OCI-LY1 (cell line): Measurements from ENCODE around the gene SH3BP4.

Experiments
- H2AFZ ChIP-seq: fragments of 200-600 bp; sonication (generic), shearing (Covaris generic); 2 replicates; pipeline ENCODE4 v1.6.0; 2014; ENCODE audit warnings: antibody characterized with exemption, mild to moderate bottlenecking, low read length
- H3F3A ChIP-seq: fragments of 200-600 bp; sonication (generic), shearing (Covaris generic); 2 replicates; pipeline ENCODE4 v1.6.0; 2014; ENCODE audit warnings: mild to moderate bottlenecking, antibody characterized with exemption, low read length, moderate library complexity; ENCODE audit not compliant: insufficient read depth
- H3K27ac ChIP-seq: fragments of 200-600 bp; sonication (generic); 2 replicates; pipeline ENCODE4 v1.5.1; 2014; ENCODE audit warnings: low read length, mixed run types, mild to moderate bottlenecking, low read depth; ENCODE audit not compliant: poor library complexity, severe bottlenecking
- H3K27me3 ChIP-seq: fragments of 200-600 bp; sonication (generic); 2 replicates; pipeline ENCODE4 v1.6.0; 2014; ENCODE audit warnings: antibody characterized with exemption, mild to moderate bottlenecking, low read length, moderate library complexity; ENCODE audit not compliant: insufficient read depth
- H3K36me3 ChIP-seq: fragments of 200-600 bp; sonication (generic); 2 replicates; pipeline ENCODE4 v1.6.1; 2014; ENCODE audit warnings: mild to moderate bottlenecking, antibody characterized with exemption, low read length, moderate library complexity, mixed read lengths; ENCODE audit not compliant: insufficient read depth
- H3K4me1 ChIP-seq: fragments of 200-600 bp; sonication (generic); 2 replicates; pipeline ENCODE4 v1.5.1; 2014; ENCODE audit warnings: mild to moderate bottlenecking, low read length, moderate library complexity; ENCODE audit not compliant: insufficient read depth, severe bottlenecking
- H3K4me2 ChIP-seq: fragments of 200-600 bp; sonication (generic), shearing (Covaris generic); 2 replicates; pipeline ENCODE4 v1.6.1; 2014; ENCODE audit warnings: low read length
- H3K4me3 ChIP-seq: fragments of 200-600 bp; sonication (generic); 2 replicates; pipeline ENCODE4 v1.5.1; 2014; ENCODE audit warnings: low read length, low read depth, mild to moderate bottlenecking, mixed read lengths; ENCODE audit not compliant: poor library complexity, severe bottlenecking
- H3K79me2 ChIP-seq: fragments of 200-600 bp; shearing (Covaris generic); 2 replicates; pipeline ENCODE4 v1.6.1; 2016; ENCODE audit warnings: mixed run types, low read length, mixed read lengths; ENCODE audit not compliant: insufficient read depth
- H3K9ac ChIP-seq: fragments of 200-600 bp; sonication (generic), shearing (Covaris generic); 2 replicates; pipeline ENCODE4 v1.6.1; 2014; ENCODE audit warnings: mild to moderate bottlenecking, low read length, mixed read lengths
- H3K9me2 ChIP-seq: fragments of 200-600 bp; sonication (generic), shearing (Covaris generic); 2 replicates; pipeline ENCODE4 v1.6.1; 2014; ENCODE audit warnings: low read depth, mild to moderate bottlenecking, low read length, mixed read lengths
- H3K9me3 ChIP-seq: fragments of 200-600 bp; shearing (Covaris generic); 2 replicates; pipeline ENCODE4 v1.6.1; 2014; ENCODE audit warnings: low read length, mixed read lengths
- H4K20me1 ChIP-seq: fragments of 200-600 bp; sonication (generic), shearing (Covaris generic); 2 replicates; pipeline ENCODE4 v1.6.0; 2016; ENCODE audit warnings: mild to moderate bottlenecking, low read length; ENCODE audit not compliant: insufficient read depth
- EZH2 ChIP-seq: fragments of 200-600 bp; sonication (generic), shearing (Covaris generic); IDR thresholded peaks from 2 replicates; pipeline ENCODE4 v1.8.0; 2017; ENCODE audit warnings: borderline replicate concordance, mixed run types, mild to moderate bottlenecking, antibody characterized with exemption, low read length, moderate library complexity, mixed read lengths
- TF ChIP-seq, protein P1 (sequence below): fragments of 200-600 bp; sonication (generic), shearing (Covaris generic); IDR thresholded peaks from 2 replicates; pipeline ENCODE4 v1.5.1; 2017; ENCODE audit warnings: mild to moderate bottlenecking, antibody characterized with exemption, low read length, moderate library complexity, mixed read lengths

SH3BP4 gene

DNA sequence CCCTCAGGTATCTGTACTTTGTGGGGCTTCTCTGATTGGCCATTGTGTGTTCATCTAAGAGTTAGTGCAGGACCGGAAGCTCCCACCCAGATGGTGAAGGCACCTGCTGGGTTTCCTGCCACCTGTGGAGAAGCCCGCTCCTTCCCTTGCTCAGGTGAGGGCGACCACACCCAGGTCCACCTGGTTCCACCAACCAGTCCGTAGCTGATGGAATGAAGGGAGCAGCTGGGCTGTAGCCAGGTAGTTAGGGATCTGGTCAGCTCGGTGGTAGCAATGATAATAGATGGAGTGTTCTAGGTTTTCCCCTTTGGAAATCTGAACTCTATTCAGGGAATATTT lies 16.0 kb downstream of the SH3BP4 start:
- Histone ChIP-seq H3K9me3 (no peaks in the 10 kb centered on the region), H3K9me2 (no peaks in the 10 kb centered on the region), H3K27ac (no peak overlapping the region), H3K36me3 (no peaks in the 10 kb centered on the region), H3K4me1 (no peaks in the 10 kb centered on the region), H2AFZ (no peak overlapping the region), H3K27me3 (no peaks in the 10 kb centered on the region), H3F3A (no peaks in the 10 kb centered on the region), H3K79me2 (no peaks in the 10 kb centered on the region), H3K4me3 (no peak overlapping the region), H4K20me1 (no peaks in the 10 kb centered on the region), H3K9ac (no peak overlapping the region), H3K4me2 (no peak overlapping the region)
- TF ChIP-seq, protein P1, sequence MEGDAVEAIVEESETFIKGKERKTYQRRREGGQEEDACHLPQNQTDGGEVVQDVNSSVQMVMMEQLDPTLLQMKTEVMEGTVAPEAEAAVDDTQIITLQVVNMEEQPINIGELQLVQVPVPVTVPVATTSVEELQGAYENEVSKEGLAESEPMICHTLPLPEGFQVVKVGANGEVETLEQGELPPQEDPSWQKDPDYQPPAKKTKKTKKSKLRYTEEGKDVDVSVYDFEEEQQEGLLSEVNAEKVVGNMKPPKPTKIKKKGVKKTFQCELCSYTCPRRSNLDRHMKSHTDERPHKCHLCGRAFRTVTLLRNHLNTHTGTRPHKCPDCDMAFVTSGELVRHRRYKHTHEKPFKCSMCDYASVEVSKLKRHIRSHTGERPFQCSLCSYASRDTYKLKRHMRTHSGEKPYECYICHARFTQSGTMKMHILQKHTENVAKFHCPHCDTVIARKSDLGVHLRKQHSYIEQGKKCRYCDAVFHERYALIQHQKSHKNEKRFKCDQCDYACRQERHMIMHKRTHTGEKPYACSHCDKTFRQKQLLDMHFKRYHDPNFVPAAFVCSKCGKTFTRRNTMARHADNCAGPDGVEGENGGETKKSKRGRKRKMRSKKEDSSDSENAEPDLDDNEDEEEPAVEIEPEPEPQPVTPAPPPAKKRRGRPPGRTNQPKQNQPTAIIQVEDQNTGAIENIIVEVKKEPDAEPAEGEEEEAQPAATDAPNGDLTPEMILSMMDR = no peak
- TF ChIP-seq EZH2 = no peak

DNA sequence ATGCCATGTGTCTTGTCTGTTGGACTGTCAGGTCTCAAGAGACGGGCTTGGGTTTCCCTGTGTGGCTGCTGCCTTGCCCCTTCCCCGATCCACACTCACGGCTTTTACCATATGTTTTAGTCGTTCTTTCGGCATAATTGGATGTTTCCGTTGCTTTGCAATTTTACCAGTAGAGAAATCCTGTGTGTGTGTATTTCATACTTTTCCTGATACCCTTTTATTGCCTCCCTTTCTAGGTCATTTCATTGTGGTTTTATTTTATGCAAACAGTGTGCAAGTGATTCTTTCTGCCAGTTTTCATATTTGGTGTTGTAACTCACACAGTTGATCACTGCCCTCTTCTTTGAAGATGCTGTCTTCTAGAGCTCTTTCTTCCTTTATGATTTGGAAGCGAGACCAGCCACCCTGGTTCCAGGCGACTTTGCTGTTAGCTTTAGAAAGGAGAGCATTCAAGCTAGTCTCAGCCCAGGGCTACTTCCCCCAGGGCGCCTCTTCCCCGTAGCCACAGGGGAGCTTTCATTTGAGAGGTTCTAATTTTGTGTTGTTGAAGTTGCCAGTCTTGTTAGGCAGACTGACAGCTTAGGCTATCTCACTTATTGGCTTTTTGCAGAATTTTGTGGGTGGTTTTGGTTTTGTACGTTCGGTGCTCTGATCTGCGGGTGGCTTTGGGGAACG lies 17.0 kb downstream of the SH3BP4 start:
- no peaks in the 10 kb centered on the region for H3K36me3 ChIP-seq
- no peak overlapping the region for H3K4me3 ChIP-seq
- no peaks in the 10 kb centered on the region for H3K79me2 ChIP-seq
- H2AFZ ChIP-seq = no peak overlapping the region
- H3K9ac ChIP-seq = no peak overlapping the region
- H3K4me1 ChIP-seq = no peaks in the 10 kb centered on the region
- no peak overlapping the region for H3K27ac ChIP-seq
- H3K27me3 ChIP-seq = no peaks in the 10 kb centered on the region
- H3K9me2 ChIP-seq = no peaks in the 10 kb centered on the region
- no peaks in the 10 kb centered on the region for H4K20me1 ChIP-seq
- H3F3A ChIP-seq = no peaks in the 10 kb centered on the region
- H3K4me2 ChIP-seq = no peak overlapping the region
- H3K9me3 ChIP-seq = no peaks in the 10 kb centered on the region
- TF ChIP-seq EZH2 = no peak
- TF ChIP-seq, protein P1 = no peak

DNA sequence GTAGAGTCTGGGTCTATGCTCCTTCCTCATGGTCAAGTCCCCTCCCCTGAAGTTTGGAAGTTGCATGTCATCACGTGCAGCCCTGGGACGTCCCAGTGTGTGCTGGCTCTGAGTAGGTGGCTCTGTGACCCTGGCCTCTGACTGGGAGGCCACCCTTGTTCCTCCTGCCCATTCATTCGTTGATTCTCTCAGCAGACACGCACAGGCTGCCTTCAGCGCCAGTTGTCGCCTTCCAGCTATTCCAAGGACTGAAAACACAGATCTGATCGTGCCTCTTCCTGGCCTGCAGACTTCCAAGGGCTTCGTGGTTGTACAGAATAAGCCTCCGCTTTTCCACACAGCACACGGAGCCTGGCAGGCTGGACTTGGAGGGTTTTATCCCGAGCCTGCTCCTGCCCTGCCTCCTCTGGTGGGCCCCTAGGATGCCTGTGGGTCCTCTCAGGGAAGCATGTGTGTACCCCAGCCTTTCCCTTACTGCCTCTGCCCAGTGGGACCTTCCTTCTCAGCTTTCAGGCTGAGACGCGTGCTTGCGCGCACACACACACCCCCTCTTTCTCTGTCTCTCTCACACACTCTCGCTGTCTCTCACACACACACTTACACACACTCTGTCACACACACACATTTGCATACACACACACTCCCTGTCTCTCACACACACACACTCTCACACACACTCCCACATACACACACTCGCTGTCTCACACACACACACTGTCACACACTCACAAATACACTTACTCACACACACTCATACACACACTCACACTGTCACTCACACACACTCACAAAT lies 17.7 kb downstream of the SH3BP4 start:
- H3K79me2 ChIP-seq = no peaks in the 10 kb centered on the region
- H3K36me3 ChIP-seq = no peaks in the 10 kb centered on the region
- H3K9ac ChIP-seq = no peak overlapping the region
- H3F3A ChIP-seq = no peaks in the 10 kb centered on the region
- no peaks in the 10 kb centered on the region for H3K9me3 ChIP-seq
- no peaks in the 10 kb centered on the region for H3K4me1 ChIP-seq
- no peaks in the 10 kb centered on the region for H4K20me1 ChIP-seq
- H2AFZ ChIP-seq = no peak overlapping the region
- H3K9me2 ChIP-seq = no peaks in the 10 kb centered on the region
- TF ChIP-seq EZH2 = no peak
- TF ChIP-seq, protein P1 = no peak
- H3K4me2 ChIP-seq = no peak overlapping the region
- no peaks in the 10 kb centered on the region for H3K27me3 ChIP-seq
- H3K4me3 ChIP-seq = no peak overlapping the region
- no peak overlapping the region for H3K27ac ChIP-seq
